Measurements from ENCODE around the gene ZNF410.

DNA sequence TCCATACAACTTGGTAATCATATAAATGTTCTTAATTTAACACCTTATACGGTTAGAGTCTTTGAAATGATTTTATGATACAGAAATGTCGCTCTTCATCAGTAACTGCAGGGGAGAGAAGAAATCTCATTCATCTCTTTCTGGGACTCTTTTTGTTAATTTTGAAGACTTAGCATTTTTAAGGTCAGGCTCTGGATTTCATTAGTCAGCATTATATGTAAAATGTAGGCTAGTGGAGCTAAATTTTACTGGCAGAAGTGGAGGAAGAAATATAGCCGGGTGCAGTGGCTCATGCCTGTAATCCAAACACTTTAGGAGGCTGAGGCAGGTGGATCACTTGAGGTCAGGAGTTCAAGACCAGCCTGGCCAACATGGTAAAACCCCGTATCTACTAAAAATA lies 39.7 kb upstream of the ZNF410 start:
- TF ChIP-seq CHD7 (IDR thresholded peaks at IDR 0.05; ENCODE audit: insufficient replicate concordance, low read length) = no peak
- TF ChIP-seq POLR2A (IDR thresholded peaks at IDR 0.05; ENCODE audit: control extremely low read depth in 1 of 2, low read depth in 2 of 2, low read length in 2 of 2) = no peak
- TF ChIP-seq YY1 (IDR thresholded peaks at IDR 0.05; ENCODE audit: low read depth, low read length) = no peak
- no peak for TF ChIP-seq CBX5 (IDR thresholded peaks at IDR 0.05; ENCODE audit: low read depth, low read length)
- no peak for TF ChIP-seq EP300 (IDR thresholded peaks at IDR 0.05; ENCODE audit: borderline replicate concordance in 1 of 2, low read depth in 2 of 2, low read length in 2 of 2)
- TF ChIP-seq EZH2 (IDR thresholded peaks at IDR 0.05; ENCODE audit: low read depth, low read length, severe bottlenecking) = no peak
- TF ChIP-seq, protein P1, sequence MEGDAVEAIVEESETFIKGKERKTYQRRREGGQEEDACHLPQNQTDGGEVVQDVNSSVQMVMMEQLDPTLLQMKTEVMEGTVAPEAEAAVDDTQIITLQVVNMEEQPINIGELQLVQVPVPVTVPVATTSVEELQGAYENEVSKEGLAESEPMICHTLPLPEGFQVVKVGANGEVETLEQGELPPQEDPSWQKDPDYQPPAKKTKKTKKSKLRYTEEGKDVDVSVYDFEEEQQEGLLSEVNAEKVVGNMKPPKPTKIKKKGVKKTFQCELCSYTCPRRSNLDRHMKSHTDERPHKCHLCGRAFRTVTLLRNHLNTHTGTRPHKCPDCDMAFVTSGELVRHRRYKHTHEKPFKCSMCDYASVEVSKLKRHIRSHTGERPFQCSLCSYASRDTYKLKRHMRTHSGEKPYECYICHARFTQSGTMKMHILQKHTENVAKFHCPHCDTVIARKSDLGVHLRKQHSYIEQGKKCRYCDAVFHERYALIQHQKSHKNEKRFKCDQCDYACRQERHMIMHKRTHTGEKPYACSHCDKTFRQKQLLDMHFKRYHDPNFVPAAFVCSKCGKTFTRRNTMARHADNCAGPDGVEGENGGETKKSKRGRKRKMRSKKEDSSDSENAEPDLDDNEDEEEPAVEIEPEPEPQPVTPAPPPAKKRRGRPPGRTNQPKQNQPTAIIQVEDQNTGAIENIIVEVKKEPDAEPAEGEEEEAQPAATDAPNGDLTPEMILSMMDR (IDR thresholded peaks at IDR 0.05; ENCODE audit: control extremely low read depth in 1 of 3, insufficient read depth in 1 of 3, low read depth in 1 of 3, low read length in 3 of 3) = no peak

Measured in H1 (cell line).